Neural progenitor cell (in vitro differentiated cells): ENCODE measurements around the gene HSP90AB1.

Experiments
- CTCF ChIP-seq: fragments of 200-600 bp; sonication (generic); IDR thresholded peaks from 2 replicates; pipeline ENCODE4 v1.5.1; 2017; ENCODE audit warnings: antibody characterized with exemption, mild to moderate bottlenecking
- EZH2 ChIP-seq: fragments of 200-600 bp; sonication (generic); IDR thresholded peaks from 2 replicates; pipeline ENCODE4 v1.6.1; 2017; ENCODE audit warnings: antibody characterized with exemption, mild to moderate bottlenecking, moderate library complexity

GRCh38 chr6:44249082-44249748, 2.3 kb downstream of the HSP90AB1 start:
- TF ChIP-seq CTCF (no peak), EZH2 (no peak)
